ENCODE measurements around the gene SPSB3. TPM values are rescaled to one million over a fixed set of nuclear protein-coding genes. Genes with fewer than 3 reads are reported as not detected.
"Not testable (repeated sequence)": the region's sequence is repeated elsewhere in the genome, so short reads cannot be mapped to it uniquely, and the experiment has no call there.

Gene SPSB3
- total RNA-seq, 2 donors from 2014 or later = 92.2 to 101 TPM

DNA sequence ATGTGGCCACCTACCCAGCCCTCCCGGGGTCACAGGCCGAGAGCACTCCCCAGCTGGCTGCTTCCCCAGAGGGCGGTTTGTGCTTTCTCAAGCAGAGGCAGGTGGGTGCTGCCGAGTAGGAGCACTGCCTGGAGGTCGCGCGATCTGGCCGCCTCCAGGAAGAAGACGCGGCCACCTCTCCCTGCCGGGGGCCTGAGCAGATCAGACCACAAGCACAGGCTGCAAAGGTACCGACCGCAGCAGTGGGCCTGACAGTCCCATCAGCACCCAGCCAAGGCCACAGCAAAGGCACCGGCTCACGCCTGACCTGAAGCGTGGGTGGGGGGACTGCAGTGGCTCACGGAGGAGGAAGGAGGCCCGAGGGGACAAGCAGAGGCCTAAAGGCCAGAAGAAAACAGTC, 26.3 kb upstream of the SPSB3 start:
- Mint-ChIP-seq H3K36me3 (ENCODE audit: low read depth) (peaks cover 6% of the 10 kb centered on the region), H3K4me1 (peaks cover 8% of the 10 kb centered on the region), H3K27me3 (no peaks in the 10 kb centered on the region), H3K4me3 (no peak overlapping the region), H3K27ac (no peak overlapping the region)
- DNase-seq = no peak
- H3K9me3 ChIP-seq (ENCODE audit: control insufficient read depth, low read length, poor library complexity, severe bottlenecking) = no peaks in the 10 kb centered on the region
- no peak for ATAC-seq

DNA sequence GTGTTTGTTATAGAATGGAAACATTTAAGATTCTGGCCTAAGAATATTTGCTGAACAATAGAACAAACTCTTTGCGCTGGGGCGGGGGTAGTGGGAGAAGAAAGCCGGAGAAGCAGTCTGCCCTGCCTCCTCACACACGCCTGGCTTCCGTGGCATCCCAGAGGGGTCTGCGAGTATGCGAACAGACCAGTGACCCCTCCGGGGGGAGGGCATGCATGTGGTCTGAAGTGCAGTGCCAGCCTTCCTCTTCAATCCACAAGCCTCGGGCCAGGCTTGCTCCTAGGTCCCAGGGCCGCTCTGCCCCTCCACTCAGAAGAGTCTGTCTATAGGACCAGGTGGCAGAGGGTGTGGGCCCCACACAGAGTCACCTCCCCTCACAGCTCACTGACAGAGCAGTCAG, 25.3 kb upstream of the SPSB3 start:
- DNase-seq = no peak
- Mint-ChIP-seq H3K27me3 (no peaks in the 10 kb centered on the region), H3K36me3 (ENCODE audit: low read depth) (peaks cover 2% of the 10 kb centered on the region), H3K4me1 (peaks cover 4% of the 10 kb centered on the region), H3K27ac (no peak overlapping the region), H3K4me3 (no peak overlapping the region)
- no peaks in the 10 kb centered on the region for H3K9me3 ChIP-seq (ENCODE audit: control insufficient read depth, low read length, poor library complexity, severe bottlenecking)
- no peak for ATAC-seq

DNA sequence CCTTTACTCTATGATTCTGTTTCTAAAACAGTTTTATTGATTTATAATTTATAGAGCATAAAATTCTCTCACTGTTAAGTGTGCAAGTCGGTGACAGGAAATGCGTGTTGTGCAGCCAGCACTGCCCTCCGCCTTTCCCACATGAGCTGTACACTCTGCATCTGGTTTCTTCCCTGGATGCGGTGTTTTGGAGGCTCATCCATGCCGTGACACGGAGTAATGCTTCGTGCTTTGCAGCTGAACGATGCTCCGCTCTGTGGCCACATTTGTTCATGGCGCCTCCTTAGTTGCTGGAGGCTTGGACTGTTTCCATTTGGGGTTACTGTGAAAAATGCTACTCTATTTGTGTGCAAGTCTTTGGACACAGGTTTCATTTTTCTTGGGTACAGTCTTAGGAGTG, 18.3 kb upstream of the SPSB3 start:
- no peaks in the 10 kb centered on the region for H3K27me3 Mint-ChIP-seq
- no peak overlapping the region for H3K4me3 Mint-ChIP-seq
- H3K27ac Mint-ChIP-seq = no peak overlapping the region
- no peak for DNase-seq
- no peaks in the 10 kb centered on the region for H3K9me3 ChIP-seq (ENCODE audit: control insufficient read depth, low read length, poor library complexity, severe bottlenecking)
- peaks cover 2% of the 10 kb centered on the region for H3K36me3 Mint-ChIP-seq (ENCODE audit: low read depth)
- no peak for ATAC-seq
- H3K4me1 Mint-ChIP-seq = peaks cover 2% of the 10 kb centered on the region

DNA sequence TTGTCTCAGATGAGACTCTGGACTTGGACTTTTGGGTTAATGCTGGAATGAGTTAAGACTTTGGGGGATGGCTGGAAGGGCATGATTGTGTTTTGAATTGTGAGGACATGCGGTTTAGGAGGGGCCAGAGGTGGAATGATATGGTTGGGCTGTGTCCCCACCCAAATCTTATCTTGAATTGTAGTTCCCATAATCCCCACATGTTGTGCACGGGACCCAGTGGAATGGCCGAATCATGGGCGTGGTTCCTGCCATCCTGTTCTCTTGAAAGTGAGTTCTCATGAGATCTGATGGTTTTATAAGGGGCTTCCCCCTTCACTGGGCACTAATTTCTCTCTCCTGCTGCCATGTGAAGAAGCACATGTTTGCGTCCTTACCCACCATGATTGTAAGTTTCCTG, 16.9 kb upstream of the SPSB3 start:
- not testable (repeated sequence) for H3K4me3 Mint-ChIP-seq; H3K4me1 Mint-ChIP-seq; H3K27ac Mint-ChIP-seq; DNase-seq; ATAC-seq; H3K9me3 ChIP-seq (ENCODE audit: control insufficient read depth, low read length, poor library complexity, severe bottlenecking); H3K36me3 Mint-ChIP-seq (ENCODE audit: low read depth); H3K27me3 Mint-ChIP-seq

DNA sequence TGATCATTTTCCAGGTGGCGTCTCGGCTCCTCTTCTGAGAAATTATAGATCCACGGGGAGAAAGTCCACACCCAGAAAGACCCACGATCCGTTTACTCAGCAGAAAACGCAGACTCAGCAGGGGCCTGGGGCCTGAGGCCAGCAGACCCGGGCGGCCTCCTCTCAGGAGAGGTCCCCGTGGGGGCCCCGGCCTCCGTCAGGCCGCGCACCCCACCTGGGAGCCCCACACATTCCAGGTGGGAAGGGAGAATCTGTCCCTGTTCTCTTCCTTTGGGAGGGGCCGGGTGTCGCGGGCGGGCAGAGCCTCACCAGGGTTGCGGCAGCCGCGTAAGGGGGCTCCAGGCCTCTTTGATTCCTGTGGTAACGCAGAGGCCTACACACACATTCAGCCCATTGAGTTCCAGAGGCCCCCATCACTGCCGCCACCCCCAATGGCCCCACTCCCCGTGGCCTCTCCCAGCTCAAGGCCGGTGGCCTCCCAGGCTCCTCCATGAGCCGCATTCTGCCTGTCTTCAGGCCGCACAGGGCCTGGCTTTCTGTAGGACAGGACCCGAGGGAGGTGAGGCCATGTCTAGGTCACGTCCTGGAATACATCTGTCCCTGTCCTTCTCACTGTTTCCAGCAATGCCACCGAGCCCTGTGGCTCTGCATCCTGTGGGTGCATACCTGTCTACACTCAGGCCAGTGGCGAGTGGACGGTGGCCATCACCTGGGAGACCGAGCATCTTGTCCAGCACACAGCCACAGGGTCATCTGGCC, 12.7 kb upstream of the SPSB3 start:
- ATAC-seq (no peak), DNase-seq (no peak)
- no peaks in the 10 kb centered on the region for H3K9me3 ChIP-seq (ENCODE audit: control insufficient read depth, low read length, poor library complexity, severe bottlenecking)
- no peak overlapping the region for H3K27ac Mint-ChIP-seq
- no peak overlapping the region for H3K4me3 Mint-ChIP-seq
- no peaks in the 10 kb centered on the region for H3K27me3 Mint-ChIP-seq
- H3K36me3 Mint-ChIP-seq (ENCODE audit: low read depth) = no peaks in the 10 kb centered on the region
- no peaks in the 10 kb centered on the region for H3K4me1 Mint-ChIP-seq

GRCh38 chr16:1794221-1794871, 12.0 kb upstream of the SPSB3 start:
- no peak for ATAC-seq
- no peaks in the 10 kb centered on the region for H3K9me3 ChIP-seq (ENCODE audit: control insufficient read depth, low read length, poor library complexity, severe bottlenecking)
- H3K4me1 Mint-ChIP-seq = no peaks in the 10 kb centered on the region
- no peak for DNase-seq
- H3K27me3 Mint-ChIP-seq = no peaks in the 10 kb centered on the region
- H3K4me3 Mint-ChIP-seq = no peak overlapping the region
- H3K27ac Mint-ChIP-seq = no peak overlapping the region
- no peaks in the 10 kb centered on the region for H3K36me3 Mint-ChIP-seq (ENCODE audit: low read depth)

GRCh38 chr16:1793578-1794220, 11.3 kb upstream of the SPSB3 start, which contains the start of gene IGFALS:
Gene IGFALS, minus strand, starts transcription at chr16:1793705. Its CDS starts 53 bp downstream, at chr16:1793652.
- DNase-seq (no peak), ATAC-seq (no peak)
- Mint-ChIP-seq H3K27me3 (no peaks in the 10 kb centered on the region), H3K36me3 (ENCODE audit: low read depth) (peaks cover 2% of the 10 kb centered on the region), H3K27ac (no peak within 1 kb of the TSS), H3K4me3 (no peak within 1 kb of the TSS), H3K4me1 (peaks cover 2% of the 10 kb centered on the region)
- no peaks in the 10 kb centered on the region for H3K9me3 ChIP-seq (ENCODE audit: control insufficient read depth, low read length, poor library complexity, severe bottlenecking)

- H3K27ac Mint-ChIP-seq = no peak overlapping the region
- peaks cover 2% of the 10 kb centered on the region for H3K4me1 Mint-ChIP-seq
- H3K36me3 Mint-ChIP-seq (ENCODE audit: low read depth) = peaks cover 2% of the 10 kb centered on the region
- no peaks in the 10 kb centered on the region for H3K9me3 ChIP-seq (ENCODE audit: control insufficient read depth, low read length, poor library complexity, severe bottlenecking)
- no peaks in the 10 kb centered on the region for H3K27me3 Mint-ChIP-seq
- no peak overlapping the region for H3K4me3 Mint-ChIP-seq
- ATAC-seq (no peak), DNase-seq (peak in 1 of 3 donors; percentile 7)
Observed at GRCh38 chr16:1792836-1793577, 10.6 kb upstream of the SPSB3 start.

DNA sequence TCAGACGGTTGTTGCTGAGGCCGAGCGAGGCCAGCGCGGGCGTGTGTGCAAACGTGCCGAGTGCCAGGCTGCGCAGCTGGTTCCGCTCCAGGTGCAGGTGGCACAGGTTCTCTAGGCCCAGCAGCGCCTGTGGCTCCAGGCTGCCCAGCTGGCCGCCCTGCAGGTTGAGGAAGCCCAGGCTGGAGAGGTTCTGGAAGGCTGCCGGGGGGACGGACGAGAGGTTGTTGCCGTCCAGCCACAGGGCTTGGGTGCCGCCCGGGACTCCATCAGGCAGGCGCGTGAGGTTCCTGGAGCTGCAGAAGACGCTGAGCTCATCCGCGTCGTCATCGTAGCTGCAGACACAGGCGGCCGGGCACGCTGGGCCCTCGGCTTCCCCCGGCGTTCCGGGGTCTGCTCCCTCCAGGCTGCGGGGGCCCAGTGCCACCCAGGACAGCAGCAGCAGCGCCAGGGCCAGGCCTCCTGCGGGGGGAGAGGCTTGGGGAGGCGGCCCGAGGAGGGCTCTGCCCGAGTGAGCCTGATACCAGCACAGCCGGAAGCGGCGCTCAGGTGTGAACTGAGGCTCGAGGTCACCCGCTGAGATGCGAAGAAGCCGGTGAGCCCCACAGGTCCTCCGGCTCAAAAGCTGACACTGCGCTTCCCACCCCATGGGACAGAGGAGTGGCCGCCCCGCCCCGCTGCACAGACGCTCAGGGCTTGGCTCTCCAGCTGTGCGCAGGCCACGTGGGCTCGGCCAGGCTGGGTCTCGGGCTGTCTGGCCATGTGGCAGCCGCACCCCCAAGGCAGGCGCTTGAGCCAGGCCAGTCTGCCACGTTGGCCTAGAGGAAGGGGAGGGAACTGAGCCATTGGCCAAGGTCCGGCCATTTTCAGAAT, 9.8 kb upstream of the SPSB3 start:
- ATAC-seq = no peak
- Mint-ChIP-seq H3K27ac (no peak overlapping the region), H3K4me1 (peaks cover 2% of the 10 kb centered on the region), H3K4me3 (no peak overlapping the region), H3K27me3 (no peaks in the 10 kb centered on the region), H3K36me3 (ENCODE audit: low read depth) (peaks cover 2% of the 10 kb centered on the region)
- no peak for DNase-seq
- H3K9me3 ChIP-seq (ENCODE audit: control insufficient read depth, low read length, poor library complexity, severe bottlenecking) = no peaks in the 10 kb centered on the region

GRCh38 chr16:1791256-1791942, 9.0 kb upstream of the SPSB3 start:
- Mint-ChIP-seq H3K27me3 (no peaks in the 10 kb centered on the region), H3K36me3 (ENCODE audit: low read depth) (peaks cover 2% of the 10 kb centered on the region), H3K4me1 (peaks cover 2% of the 10 kb centered on the region), H3K4me3 (no peak overlapping the region), H3K27ac (no peak overlapping the region)
- ATAC-seq (no peak), DNase-seq (no peak)
- H3K9me3 ChIP-seq (ENCODE audit: control insufficient read depth, low read length, poor library complexity, severe bottlenecking) = no peaks in the 10 kb centered on the region

DNA sequence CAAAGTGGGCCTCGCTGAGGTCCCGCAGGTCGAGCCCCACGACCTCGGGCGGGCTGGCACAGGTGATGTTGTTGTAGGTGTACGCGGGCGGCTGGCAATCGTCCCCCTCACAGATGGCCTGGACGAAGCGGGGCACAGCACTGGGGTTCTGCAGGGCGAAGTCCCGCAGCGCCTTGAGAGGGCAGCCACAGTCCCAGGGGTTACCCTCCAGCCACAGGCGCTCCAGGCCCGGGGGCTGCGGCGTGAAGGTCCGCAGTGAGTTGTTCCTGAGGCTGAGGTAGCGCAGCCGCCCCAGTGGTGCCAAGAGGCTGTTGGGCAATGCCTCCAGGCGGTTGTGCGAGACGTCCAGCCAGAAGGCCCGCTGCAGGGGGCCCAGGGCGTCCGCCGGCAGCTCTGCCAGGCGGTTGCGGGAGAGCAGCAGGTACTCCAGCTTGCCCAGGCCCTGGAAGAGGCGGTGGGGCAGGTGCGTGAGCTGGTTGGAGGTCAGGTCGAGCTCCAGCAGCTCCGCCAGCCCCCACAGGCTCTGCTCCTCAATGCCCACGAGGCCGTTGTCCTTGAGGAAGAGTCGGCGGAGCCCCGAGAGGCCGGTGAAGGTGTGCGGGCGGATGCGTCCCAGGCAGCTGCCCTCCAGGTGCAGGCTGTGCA, 8.4 kb upstream of the SPSB3 start:
- no peak overlapping the region for H3K4me3 Mint-ChIP-seq
- no peaks in the 10 kb centered on the region for H3K27me3 Mint-ChIP-seq
- ATAC-seq (no peak), DNase-seq (no peak)
- peaks cover 2% of the 10 kb centered on the region for H3K4me1 Mint-ChIP-seq
- H3K9me3 ChIP-seq (ENCODE audit: control insufficient read depth, low read length, poor library complexity, severe bottlenecking) = no peaks in the 10 kb centered on the region
- H3K36me3 Mint-ChIP-seq (ENCODE audit: low read depth) = peaks cover 2% of the 10 kb centered on the region
- H3K27ac Mint-ChIP-seq = no peak overlapping the region

DNA sequence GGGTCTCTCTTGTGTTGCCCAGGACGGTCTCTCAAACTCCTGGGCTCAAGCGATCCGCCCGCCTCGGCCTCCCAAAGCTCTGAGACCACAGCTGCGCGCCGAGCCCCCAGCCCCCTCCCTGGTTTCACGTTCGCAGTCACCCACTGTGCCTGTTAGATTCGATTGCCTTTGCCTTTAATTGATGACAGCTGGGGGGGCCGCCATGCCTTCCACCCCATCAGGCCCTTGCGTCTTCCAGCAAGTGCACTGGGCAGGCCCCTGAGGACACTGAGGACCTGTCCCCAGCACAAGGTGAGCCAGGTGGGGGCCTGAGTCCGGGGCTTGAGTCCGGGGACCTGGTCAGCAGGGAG, 7.9 kb upstream of the SPSB3 start:
- no peak for ATAC-seq
- Mint-ChIP-seq H3K36me3 (ENCODE audit: low read depth) (peaks cover 2% of the 10 kb centered on the region), H3K4me1 (peaks cover 2% of the 10 kb centered on the region), H3K4me3 (no peak overlapping the region), H3K27me3 (no peaks in the 10 kb centered on the region), H3K27ac (no peak overlapping the region)
- H3K9me3 ChIP-seq (ENCODE audit: control insufficient read depth, low read length, poor library complexity, severe bottlenecking) = no peaks in the 10 kb centered on the region
- no peak for DNase-seq
